ENCODE measurements around the gene CCDC73. TPM values are rescaled to one million over a fixed set of nuclear protein-coding genes. Genes with fewer than 3 reads are reported as not detected.
"Not testable (repeated sequence)": the region's sequence is repeated elsewhere in the genome, so short reads cannot be mapped to it uniquely, and the experiment has no call there.

The CCDC73 gene
- total and polyA plus RNA-seq, 4 donors: not detected

- no peak for ATAC-seq (ENCODE audit: low FRiP score)
- H3K4me1 ChIP-seq (ENCODE audit: control insufficient read depth in 1 of 2, insufficient read depth in 2 of 2, low read length in 2 of 2): no peaks in the 10 kb centered on the region
- H3K27me3 ChIP-seq (ENCODE audit: control insufficient read depth in 1 of 2, insufficient read depth in 2 of 2, low read length in 1 of 2): no peaks in the 10 kb centered on the region
- no peak overlapping the region for H3K4me3 ChIP-seq (ENCODE audit: low read length in 2 of 2)
- no peak for DNase-seq
- intact Hi-C loops (cut with DNase I): no loop called here
- H3K9me3 ChIP-seq (ENCODE audit: control insufficient read depth, low read length): no peaks in the 10 kb centered on the region
- H3K36me3 ChIP-seq (ENCODE audit: control insufficient read depth in 1 of 2, insufficient read depth in 2 of 2, low read length in 1 of 2): no peaks in the 10 kb centered on the region
- H3K27ac ChIP-seq (ENCODE audit: low read depth in 1 of 2, low read length in 2 of 2): no peak overlapping the region
These were observed 7.7 kb downstream of the CCDC73 start for GRCh38 chr11:32786811-32787210.

- Histone ChIP-seq H3K27me3 (ENCODE audit: control insufficient read depth in 1 of 2, insufficient read depth in 2 of 2, low read length in 1 of 2) (peaks cover 0 to 2% of the 10 kb centered on the region in 2 donors), H3K9me3 (ENCODE audit: control insufficient read depth, low read length) (no peaks in the 10 kb centered on the region), H3K4me1 (ENCODE audit: control insufficient read depth in 1 of 2, insufficient read depth in 2 of 2, low read length in 2 of 2) (no peaks in the 10 kb centered on the region), H3K27ac (ENCODE audit: low read depth in 1 of 2, low read length in 2 of 2) (no peak overlapping the region), H3K36me3 (ENCODE audit: control insufficient read depth in 1 of 2, insufficient read depth in 2 of 2, low read length in 1 of 2) (no peaks in the 10 kb centered on the region), H3K4me3 (ENCODE audit: low read length in 2 of 2) (no peak overlapping the region)
- DNase-seq (no peak), ATAC-seq (ENCODE audit: low FRiP score) (no peak)
- intact Hi-C loops (cut with DNase I): no loop called here
- WGBS, 2 donors: 66 to 70% methylated on average over 3 of the region's 3 CpGs
These were observed 9.2 kb downstream of the CCDC73 start for GRCh38 chr11:32785262-32785661.

GRCh38 chr11:32781721-32782120, 12.7 kb downstream of the CCDC73 start:
- Histone ChIP-seq H3K36me3 (ENCODE audit: control insufficient read depth in 1 of 2, insufficient read depth in 2 of 2, low read length in 1 of 2) (no peaks in the 10 kb centered on the region), H3K9me3 (ENCODE audit: control insufficient read depth, low read length) (no peaks in the 10 kb centered on the region), H3K4me1 (ENCODE audit: control insufficient read depth in 1 of 2, insufficient read depth in 2 of 2, low read length in 2 of 2) (no peaks in the 10 kb centered on the region), H3K27ac (ENCODE audit: low read depth in 1 of 2, low read length in 2 of 2) (no peak overlapping the region), H3K4me3 (ENCODE audit: low read length in 2 of 2) (no peak overlapping the region), H3K27me3 (ENCODE audit: control insufficient read depth in 1 of 2, insufficient read depth in 2 of 2, low read length in 1 of 2) (peaks cover 0 to 2% of the 10 kb centered on the region in 2 donors)
- ATAC-seq (ENCODE audit: low FRiP score) (no peak), DNase-seq (no peak)
- WGBS, 2 donors: 80 to 83% methylated on average over 5 of the region's 5 CpGs
- intact Hi-C loops (cut with DNase I): no loop called here

GRCh38 chr11:32780839-32781238, 13.6 kb downstream of the CCDC73 start:
- ATAC-seq (ENCODE audit: low FRiP score); H3K9me3 ChIP-seq (ENCODE audit: control insufficient read depth, low read length); H3K36me3 ChIP-seq (ENCODE audit: control insufficient read depth in 1 of 2, insufficient read depth in 2 of 2, low read length in 1 of 2); H3K27ac ChIP-seq (ENCODE audit: low read depth in 1 of 2, low read length in 2 of 2); H3K27me3 ChIP-seq (ENCODE audit: control insufficient read depth in 1 of 2, insufficient read depth in 2 of 2, low read length in 1 of 2); H3K4me1 ChIP-seq (ENCODE audit: control insufficient read depth in 1 of 2, insufficient read depth in 2 of 2, low read length in 2 of 2); DNase-seq; intact Hi-C loops (cut with DNase I); H3K4me3 ChIP-seq (ENCODE audit: low read length in 2 of 2): not testable (repeated sequence)
- WGBS, 2 donors: 73 to 81% methylated on average over 2 of the region's 2 CpGs

GRCh38 chr11:32779136-32779535, 15.3 kb downstream of the CCDC73 start:
- Histone ChIP-seq H3K27ac (ENCODE audit: low read depth in 1 of 2, low read length in 2 of 2) (no peak overlapping the region), H3K27me3 (ENCODE audit: control insufficient read depth in 1 of 2, insufficient read depth in 2 of 2, low read length in 1 of 2) (peaks cover 0 to 2% of the 10 kb centered on the region in 2 donors), H3K4me1 (ENCODE audit: control insufficient read depth in 1 of 2, insufficient read depth in 2 of 2, low read length in 2 of 2) (no peaks in the 10 kb centered on the region), H3K36me3 (ENCODE audit: control insufficient read depth in 1 of 2, insufficient read depth in 2 of 2, low read length in 1 of 2) (no peaks in the 10 kb centered on the region), H3K4me3 (ENCODE audit: low read length in 2 of 2) (no peak overlapping the region), H3K9me3 (ENCODE audit: control insufficient read depth, low read length) (no peaks in the 10 kb centered on the region)
- DNase-seq: no peak
- ATAC-seq (ENCODE audit: low FRiP score): no peak
- intact Hi-C loops (cut with DNase I): no loop called here

- intact Hi-C loops (cut with DNase I): no loop called here
- 70 to 72% methylated on average over 2 of the region's 2 CpGs for WGBS, 2 donors
- Histone ChIP-seq H3K27ac (ENCODE audit: low read depth in 1 of 2, low read length in 2 of 2) (no peak overlapping the region), H3K4me3 (ENCODE audit: low read length in 2 of 2) (no peak overlapping the region), H3K36me3 (ENCODE audit: control insufficient read depth in 1 of 2, insufficient read depth in 2 of 2, low read length in 1 of 2) (no peaks in the 10 kb centered on the region), H3K4me1 (ENCODE audit: control insufficient read depth in 1 of 2, insufficient read depth in 2 of 2, low read length in 2 of 2) (no peaks in the 10 kb centered on the region), H3K27me3 (ENCODE audit: control insufficient read depth in 1 of 2, insufficient read depth in 2 of 2, low read length in 1 of 2) (no peaks in the 10 kb centered on the region), H3K9me3 (ENCODE audit: control insufficient read depth, low read length) (no peaks in the 10 kb centered on the region)
- ATAC-seq (ENCODE audit: low FRiP score) (no peak), DNase-seq (no peak)
These were observed 18.6 kb downstream of the CCDC73 start for GRCh38 chr11:32775908-32776307.

GRCh38 chr11:32774081-32774480, 20.4 kb downstream of the CCDC73 start:
- ATAC-seq (ENCODE audit: low FRiP score): no peak
- Histone ChIP-seq H3K4me1 (ENCODE audit: control insufficient read depth in 1 of 2, insufficient read depth in 2 of 2, low read length in 2 of 2) (no peaks in the 10 kb centered on the region), H3K4me3 (ENCODE audit: low read length in 2 of 2) (no peak overlapping the region), H3K27ac (ENCODE audit: low read depth in 1 of 2, low read length in 2 of 2) (no peak overlapping the region), H3K36me3 (ENCODE audit: control insufficient read depth in 1 of 2, insufficient read depth in 2 of 2, low read length in 1 of 2) (no peaks in the 10 kb centered on the region), H3K9me3 (ENCODE audit: control insufficient read depth, low read length) (no peaks in the 10 kb centered on the region), H3K27me3 (ENCODE audit: control insufficient read depth in 1 of 2, insufficient read depth in 2 of 2, low read length in 1 of 2) (no peaks in the 10 kb centered on the region)
- no peak for DNase-seq
- intact Hi-C loops (cut with DNase I): no loop called here
- whole genome bisulfite sequencing, 2 donors: 65 to 78% methylated on average over 2 of the region's 2 CpGs

GRCh38 chr11:32772731-32773130, 21.7 kb downstream of the CCDC73 start:
- DNase-seq (no peak), ATAC-seq (ENCODE audit: low FRiP score) (no peak)
- Histone ChIP-seq H3K27ac (ENCODE audit: low read depth in 1 of 2, low read length in 2 of 2) (no peak overlapping the region), H3K4me3 (ENCODE audit: low read length in 2 of 2) (no peak overlapping the region), H3K36me3 (ENCODE audit: control insufficient read depth in 1 of 2, insufficient read depth in 2 of 2, low read length in 1 of 2) (no peaks in the 10 kb centered on the region), H3K9me3 (ENCODE audit: control insufficient read depth, low read length) (no peaks in the 10 kb centered on the region), H3K27me3 (ENCODE audit: control insufficient read depth in 1 of 2, insufficient read depth in 2 of 2, low read length in 1 of 2) (no peaks in the 10 kb centered on the region), H3K4me1 (ENCODE audit: control insufficient read depth in 1 of 2, insufficient read depth in 2 of 2, low read length in 2 of 2) (no peaks in the 10 kb centered on the region)
- intact Hi-C loops (cut with DNase I): no loop called here

- DNase-seq; H3K27me3 ChIP-seq (ENCODE audit: control insufficient read depth in 1 of 2, insufficient read depth in 2 of 2, low read length in 1 of 2); H3K9me3 ChIP-seq (ENCODE audit: control insufficient read depth, low read length); H3K4me3 ChIP-seq (ENCODE audit: low read length in 2 of 2); intact Hi-C loops (cut with DNase I); H3K4me1 ChIP-seq (ENCODE audit: control insufficient read depth in 1 of 2, insufficient read depth in 2 of 2, low read length in 2 of 2); ATAC-seq (ENCODE audit: low FRiP score); H3K27ac ChIP-seq (ENCODE audit: low read depth in 1 of 2, low read length in 2 of 2); H3K36me3 ChIP-seq (ENCODE audit: control insufficient read depth in 1 of 2, insufficient read depth in 2 of 2, low read length in 1 of 2): not testable (repeated sequence)
- WGBS, 2 donors: 87 to 94% methylated on average over 2 of the region's 2 CpGs
These were observed 32.7 kb downstream of the CCDC73 start for GRCh38 chr11:32761774-32762173.
